Muscle of leg (tissue), 11 donors: ENCODE results near the gene FOXL3. TPM values are rescaled to one million over a fixed set of nuclear protein-coding genes. Genes with fewer than 3 reads are reported as not detected.
"Not testable (repeated sequence)": the region's sequence is repeated elsewhere in the genome, so short reads cannot be mapped to it uniquely, and the experiment has no call there.

ENCODE experiments used
- DNase-seq: peaks from one replicate; pipeline ENCODE4 v3.0.0; 2013
- H3K27ac ChIP-seq: one replicate; pipeline ENCODE4 v1.5.1; 2013; ENCODE audit warnings: mild to moderate bottlenecking, low read length, control low read depth
- H3K27me3 ChIP-seq: one replicate; pipeline ENCODE4 v1.6.1; 2013; ENCODE audit warnings: low read length; ENCODE audit not compliant: control insufficient read depth, insufficient read depth
- H3K36me3 ChIP-seq: one replicate; pipeline ENCODE4 v1.6.1; 2013; ENCODE audit warnings: low read length; ENCODE audit not compliant: control insufficient read depth, insufficient read depth
- H3K4me1 ChIP-seq: one replicate; pipeline ENCODE4 v1.6.1; 2013; ENCODE audit warnings: low read length; ENCODE audit not compliant: control insufficient read depth, insufficient read depth
- H3K4me3 ChIP-seq: one replicate; pipeline ENCODE4 v1.5.1; 2013; ENCODE audit warnings: low read length, control low read depth
- H3K9me3 ChIP-seq: replicated peaks from 2 replicates; pipeline ENCODE4 v1.6.1; 2013; ENCODE audit warnings: low read depth, low read length; ENCODE audit not compliant: control insufficient read depth
- WGBS: methylation state at CpG from one replicate; pipeline ENCODE4 v1.1.5; 2013; ENCODE audit warnings: missing lambda C conversion rate; ENCODE audit not compliant: insufficient coverage; 5-methylcytosine and 5-hydroxymethylcytosine counted together
- polyA plus RNA-seq, 8 donors: library from polyadenylated mRNA; unstranded; fragments of 120-200 nt; gene quantifications; one replicate each; pipeline versions ENCODE4 v1.2.1 to v1.2.3, GENCODE V29; 2013; ENCODE audit warnings: inconsistent platforms in 1 of 8, low replicate concordance in 1 of 8; ENCODE audit not compliant: insufficient read length in 8 of 8, insufficient read depth in 1 of 8
- total RNA-seq: library from RNA; stranded (reverse); fragments of 120-200 nt; gene quantifications from one replicate; pipeline ENCODE4 v1.2.4, GENCODE V29; 2013

FOXL3 gene
- total and polyA plus RNA-seq, 9 donors: not detected

GRCh38 chr7:296373-296945, 6.5 kb downstream of the FOXL3 start:
- Histone ChIP-seq H3K27ac (no peak overlapping the region), H3K4me3 (no peak overlapping the region), H3K36me3 (no peaks in the 10 kb centered on the region), H3K4me1 (peaks cover 4% of the 10 kb centered on the region), H3K27me3 (peaks cover 48% of the 10 kb centered on the region), H3K9me3 (no peaks in the 10 kb centered on the region)
- WGBS: 78% methylated on average over 13 of the region's 20 CpGs
- no peak for DNase-seq

DNA sequence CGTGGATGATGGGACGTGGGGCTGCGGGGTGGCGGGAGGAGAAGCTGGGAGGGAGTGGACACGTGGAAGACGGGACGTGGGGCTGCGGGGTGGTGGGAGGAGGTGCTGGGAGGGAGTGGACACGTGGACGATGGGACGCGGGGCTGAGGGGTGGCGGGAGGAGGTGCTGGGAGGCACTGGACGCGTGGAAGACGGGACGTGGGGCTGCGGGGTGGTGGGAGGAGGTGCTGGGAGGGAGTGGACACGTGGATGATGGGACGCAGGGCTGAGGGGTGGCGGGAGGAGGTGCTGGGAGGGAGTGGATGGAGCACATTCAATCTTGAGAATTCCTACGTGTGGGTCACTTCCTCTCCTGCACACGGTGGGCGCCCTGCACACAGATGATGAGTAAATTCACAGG, 7.2 kb downstream of the FOXL3 start:
- not testable (repeated sequence) for H3K4me1 ChIP-seq, H3K36me3 ChIP-seq, H3K27ac ChIP-seq, H3K9me3 ChIP-seq, DNase-seq, H3K4me3 ChIP-seq
- peaks cover 41% of the 10 kb centered on the region for H3K27me3 ChIP-seq
- WGBS: 81% methylated on average over 8 of the region's 24 CpGs

DNA sequence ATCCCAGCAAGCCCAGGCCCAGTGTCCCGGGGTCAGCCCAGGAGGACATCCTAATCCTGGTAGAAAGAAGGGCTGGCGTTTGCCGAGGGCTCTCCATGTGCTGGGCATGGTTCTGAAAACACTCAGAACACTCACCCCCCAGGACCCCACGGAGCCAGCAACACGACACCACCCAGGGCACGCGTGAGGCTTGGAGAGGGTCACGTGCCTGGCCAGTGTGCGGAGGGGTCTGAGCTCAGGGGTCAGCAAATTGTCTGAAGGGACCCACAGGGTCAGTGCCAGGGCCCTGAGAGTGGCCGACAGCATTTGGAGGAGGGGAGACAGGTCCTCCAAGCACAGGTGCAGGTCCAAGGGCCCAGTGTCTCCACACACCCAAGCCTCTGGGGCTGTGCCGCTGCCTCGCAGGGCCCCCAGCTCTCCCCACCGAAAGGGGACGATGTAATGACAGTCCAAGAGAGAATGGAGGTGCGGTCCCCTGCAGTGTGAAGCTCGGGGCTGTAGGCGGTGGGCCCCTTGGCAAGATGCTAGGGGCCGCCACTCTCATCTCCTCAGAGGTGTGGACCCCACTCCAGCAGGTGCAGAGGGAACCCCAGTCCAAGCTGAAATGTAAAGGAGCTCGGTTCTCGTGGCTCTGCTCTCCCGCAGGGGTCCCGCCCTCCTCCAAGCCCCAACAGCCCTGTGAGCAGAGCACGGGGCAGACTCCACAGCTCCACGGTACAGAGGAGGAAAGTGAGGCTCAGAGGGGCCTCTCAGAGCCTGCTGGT, 7.8 kb downstream of the FOXL3 start:
- DNase-seq: no peak
- Histone ChIP-seq H3K36me3 (no peaks in the 10 kb centered on the region), H3K27me3 (peaks cover 34% of the 10 kb centered on the region), H3K4me3 (no peak overlapping the region), H3K4me1 (peaks cover 4% of the 10 kb centered on the region), H3K27ac (no peak overlapping the region), H3K9me3 (no peaks in the 10 kb centered on the region)
- WGBS: 73% methylated on average over 20 of the region's 24 CpGs

- Histone ChIP-seq H3K36me3 (no peaks in the 10 kb centered on the region), H3K27ac (no peak overlapping the region), H3K9me3 (no peaks in the 10 kb centered on the region), H3K4me3 (no peak overlapping the region), H3K27me3 (peaks cover 31% of the 10 kb centered on the region), H3K4me1 (peaks cover 4% of the 10 kb centered on the region)
- DNase-seq: no peak
- WGBS: 61% methylated on average over 15 of the region's 15 CpGs
Observed at GRCh38 chr7:298375-298702, 8.4 kb downstream of the FOXL3 start.

GRCh38 chr7:298743-299142, 8.8 kb downstream of the FOXL3 start:
- 51% methylated on average over 7 of the region's 13 CpGs for WGBS
- no peaks in the 10 kb centered on the region for H3K9me3 ChIP-seq
- no peak overlapping the region for H3K4me3 ChIP-seq
- DNase-seq: no peak
- peaks cover 27% of the 10 kb centered on the region for H3K27me3 ChIP-seq
- no peak overlapping the region for H3K27ac ChIP-seq
- peaks cover 4% of the 10 kb centered on the region for H3K4me1 ChIP-seq
- H3K36me3 ChIP-seq: no peaks in the 10 kb centered on the region

- Histone ChIP-seq H3K27ac (no peak overlapping the region), H3K4me3 (no peak overlapping the region), H3K4me1 (peaks cover 4% of the 10 kb centered on the region), H3K27me3 (peaks cover 22% of the 10 kb centered on the region), H3K36me3 (no peaks in the 10 kb centered on the region), H3K9me3 (no peaks in the 10 kb centered on the region)
- 85% methylated on average over 11 of the region's 15 CpGs for WGBS
- no peak for DNase-seq
Observed at GRCh38 chr7:299169-299568, 9.2 kb downstream of the FOXL3 start.

DNA sequence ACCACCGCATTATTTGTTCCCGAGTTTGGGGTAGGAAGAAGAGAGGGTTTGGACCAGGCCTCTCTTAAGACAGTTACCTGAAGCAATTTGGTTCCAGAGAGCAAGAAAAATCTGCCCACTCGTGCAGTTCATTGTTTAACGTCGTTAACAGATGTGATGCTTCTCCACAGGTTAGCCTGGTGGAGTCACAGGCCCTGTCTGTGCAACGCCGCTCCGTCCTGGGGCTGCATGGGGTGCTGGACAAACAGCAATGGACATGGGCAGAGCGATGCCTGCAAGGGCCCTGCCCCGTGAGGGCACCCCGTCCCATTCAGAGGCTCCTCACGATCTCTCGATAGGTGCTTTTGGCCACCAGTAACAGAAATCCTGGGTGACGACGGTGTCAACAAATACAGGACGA, 9.7 kb downstream of the FOXL3 start:
- Histone ChIP-seq H3K4me3 (no peak overlapping the region), H3K4me1 (peaks cover 4% of the 10 kb centered on the region), H3K27ac (no peak overlapping the region), H3K27me3 (peaks cover 18% of the 10 kb centered on the region), H3K9me3 (no peaks in the 10 kb centered on the region), H3K36me3 (no peaks in the 10 kb centered on the region)
- no peak for DNase-seq
- 89% methylated on average over 16 of the region's 16 CpGs for WGBS

DNA sequence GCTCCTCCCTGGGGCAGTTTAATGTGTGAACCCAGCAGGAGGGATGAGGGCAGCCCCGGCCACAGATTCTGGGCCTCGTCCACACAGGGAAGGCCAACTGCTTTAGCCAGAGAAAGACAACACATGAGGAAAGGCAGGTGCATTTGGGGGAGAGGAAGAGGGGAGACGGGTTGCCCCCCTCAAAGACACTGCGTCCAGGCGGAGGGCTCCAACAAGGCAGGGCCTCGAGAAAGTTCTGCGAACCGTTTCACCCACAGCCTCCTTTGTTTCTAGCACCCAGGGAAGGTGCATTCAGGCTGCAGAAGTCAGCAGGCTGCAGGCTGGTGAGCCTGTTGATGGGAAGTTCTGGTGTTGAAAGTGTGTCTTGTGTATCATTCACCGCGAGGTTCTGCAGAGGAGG, 10.1 kb downstream of the FOXL3 start:
- no peak overlapping the region for H3K27ac ChIP-seq
- H3K27me3 ChIP-seq: peaks cover 14% of the 10 kb centered on the region
- no peaks in the 10 kb centered on the region for H3K36me3 ChIP-seq
- no peak for DNase-seq
- WGBS: 57% methylated on average over 2 of the region's 10 CpGs
- no peak overlapping the region for H3K4me3 ChIP-seq
- H3K4me1 ChIP-seq: peaks cover 4% of the 10 kb centered on the region
- no peaks in the 10 kb centered on the region for H3K9me3 ChIP-seq

DNA sequence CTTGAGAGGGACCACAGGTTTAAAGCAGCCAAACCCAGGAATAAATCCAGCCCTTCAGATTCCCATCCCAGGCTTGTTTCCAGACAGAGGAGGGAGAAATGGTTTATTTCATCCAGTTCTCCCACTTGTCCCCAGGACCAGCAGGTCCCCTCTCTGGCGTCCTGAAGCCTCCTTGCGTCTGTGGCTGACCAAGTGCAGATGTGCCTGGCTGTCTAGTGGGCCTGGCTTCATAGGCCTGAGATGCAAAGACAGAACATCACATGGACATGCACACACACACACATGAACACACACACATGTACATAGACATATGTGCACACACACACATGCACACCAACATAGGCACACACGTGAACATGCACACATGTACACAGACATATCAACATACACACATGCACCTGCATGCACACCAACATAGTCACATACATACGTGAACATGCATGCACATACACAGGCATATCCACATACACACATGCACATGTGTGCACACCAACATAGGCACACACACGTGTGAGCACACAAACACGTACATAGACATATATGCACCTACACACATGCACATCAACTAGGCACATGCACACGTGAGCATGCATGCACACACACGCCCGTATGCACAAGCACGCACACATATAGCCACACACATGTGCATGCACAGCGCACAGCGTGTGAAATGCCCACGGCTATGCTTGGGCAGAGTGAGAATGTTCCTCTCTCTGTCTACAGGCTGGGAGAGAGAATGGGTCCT, 10.7 kb downstream of the FOXL3 start:
- H3K27ac ChIP-seq: no peak overlapping the region
- H3K27me3 ChIP-seq: peaks cover 12% of the 10 kb centered on the region
- WGBS: 89% methylated on average over 9 of the region's 13 CpGs
- no peak for DNase-seq
- no peaks in the 10 kb centered on the region for H3K36me3 ChIP-seq
- no peaks in the 10 kb centered on the region for H3K4me1 ChIP-seq
- H3K4me3 ChIP-seq: no peak overlapping the region
- H3K9me3 ChIP-seq: no peaks in the 10 kb centered on the region

DNA sequence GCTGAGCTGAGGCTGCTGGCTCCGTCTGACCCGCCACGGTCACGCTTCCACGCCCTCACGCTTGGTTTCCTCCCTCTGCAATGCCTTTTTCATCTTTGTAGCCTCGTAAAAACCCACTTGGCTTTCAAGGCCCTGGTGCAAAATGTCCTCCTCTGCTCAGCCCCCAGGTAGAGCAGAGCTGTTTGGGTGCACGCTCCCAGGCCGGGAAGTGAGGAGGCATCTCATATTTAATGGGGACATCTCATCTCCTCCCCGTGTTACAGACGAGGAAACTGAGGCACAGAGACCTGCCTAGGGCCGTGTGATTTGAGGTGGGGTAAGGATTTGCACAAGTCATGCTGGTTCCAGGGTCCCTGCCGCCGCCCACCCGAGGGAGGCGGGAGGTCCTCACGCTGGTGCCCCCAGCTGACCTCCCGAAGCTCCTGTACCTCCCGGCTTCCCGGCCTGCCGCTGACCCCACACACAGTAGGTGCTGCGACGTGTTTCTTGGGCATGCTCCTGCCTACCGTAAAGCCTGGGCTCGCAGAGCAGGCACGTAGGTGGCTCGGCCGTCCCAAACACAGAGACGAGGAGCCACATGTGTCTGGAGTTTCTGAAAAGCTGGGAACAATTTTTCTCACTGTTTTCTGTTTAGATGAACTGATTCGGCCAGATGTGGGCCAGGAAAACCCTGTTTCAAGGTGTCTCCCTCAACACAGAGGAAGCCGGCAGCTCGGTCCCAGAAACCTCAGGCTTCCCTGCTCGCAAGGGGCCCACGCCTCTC, 11.5 kb downstream of the FOXL3 start:
- no peak overlapping the region for H3K27ac ChIP-seq

More for the DNA sequence above, 11.5 kb downstream of the FOXL3 start:
- no peak for DNase-seq
- Histone ChIP-seq H3K27me3 (peaks cover 12% of the 10 kb centered on the region), H3K4me1 (no peaks in the 10 kb centered on the region), H3K9me3 (no peaks in the 10 kb centered on the region), H3K4me3 (no peak overlapping the region), H3K36me3 (no peaks in the 10 kb centered on the region)
- 73% methylated on average over 31 of the region's 34 CpGs for WGBS
